Mesendoderm (in vitro differentiated cells): ENCODE measurements around the gene PLEKHN1. TPM values are rescaled to one million over a fixed set of nuclear protein-coding genes. Genes with fewer than 3 reads are reported as not detected.

Experiments used
- DNase-seq: peaks from one replicate; pipeline ENCODE4 v3.0.0; 2013
- H2AK5ac ChIP-seq: 2 replicates; pipeline ENCODE4 v1.6.1; 2013; ENCODE audit warnings: low read length, inconsistent platforms
- H2BK120ac ChIP-seq: 2 replicates; pipeline ENCODE4 v1.6.1; 2013; ENCODE audit warnings: low read depth, mild to moderate bottlenecking, low read length, moderate library complexity, mixed read lengths
- H2BK15ac ChIP-seq: replicated peaks from 2 replicates; pipeline ENCODE4 v1.6.1; 2013; ENCODE audit warnings: low read depth, mild to moderate bottlenecking, moderate library complexity
- H2BK5ac ChIP-seq: 2 replicates; pipeline ENCODE4 v1.6.1; 2013; ENCODE audit warnings: low read length, inconsistent platforms
- H3K18ac ChIP-seq: 2 replicates; pipeline ENCODE4 v1.6.1; 2013; ENCODE audit warnings: mild to moderate bottlenecking, low read length, mixed read lengths
- H3K23ac ChIP-seq: one replicate; pipeline ENCODE4 v1.6.1; 2013; ENCODE audit warnings: low read length
- H3K27ac ChIP-seq: 2 replicates; pipeline ENCODE4 v1.5.1; 2013; ENCODE audit warnings: low read depth, mild to moderate bottlenecking, inconsistent platforms, low read length, moderate library complexity
- H3K27me3 ChIP-seq: 2 replicates; pipeline ENCODE4 v1.6.1; 2013; ENCODE audit warnings: low read length, control low read depth, mild to moderate bottlenecking, inconsistent platforms; ENCODE audit not compliant: insufficient read depth, poor library complexity
- H3K36me3 ChIP-seq: 2 replicates; pipeline ENCODE4 v1.6.1; 2013; ENCODE audit warnings: low read length, inconsistent platforms; ENCODE audit not compliant: control insufficient read depth, insufficient read depth
- H3K4ac ChIP-seq: one replicate; pipeline ENCODE4 v1.6.1; 2013; ENCODE audit warnings: low read depth, mild to moderate bottlenecking, low read length, moderate library complexity
- H3K4me1 ChIP-seq: 2 replicates; pipeline ENCODE4 v1.6.1; 2013; ENCODE audit warnings: low read depth, low read length, inconsistent platforms; ENCODE audit not compliant: control insufficient read depth
- H3K4me2 ChIP-seq: 2 replicates; pipeline ENCODE4 v1.6.1; 2013; ENCODE audit warnings: low read length
- H3K4me3 ChIP-seq: 2 replicates; pipeline ENCODE4 v1.5.1; 2013; ENCODE audit warnings: mild to moderate bottlenecking, low read length
- H3K56ac ChIP-seq: one replicate; pipeline ENCODE4 v1.6.1; 2013; ENCODE audit warnings: low read length
- H3K79me1 ChIP-seq: 2 replicates; pipeline ENCODE4 v1.6.1; 2013; ENCODE audit warnings: low read length, inconsistent platforms
- H3K79me2 ChIP-seq: 2 replicates; pipeline ENCODE4 v1.6.1; 2013; ENCODE audit warnings: mild to moderate bottlenecking, low read length; ENCODE audit not compliant: control insufficient read depth, insufficient read depth
- H3K9ac ChIP-seq: 2 replicates; pipeline ENCODE4 v1.6.1; 2013; ENCODE audit warnings: low read length, inconsistent platforms
- H4K5ac ChIP-seq: one replicate; pipeline ENCODE4 v1.6.1; 2013; ENCODE audit warnings: low read length
- H4K8ac ChIP-seq: one replicate; pipeline ENCODE4 v1.6.1; 2013; ENCODE audit warnings: low read depth, mild to moderate bottlenecking, control low read depth, low read length, moderate library complexity
- WGBS: extraction: QIAGEN DNeasy Blood & Tissue Kit; methylation state at CpG from one replicate; pipeline ENCODE4 v1.1.7; 2013; ENCODE audit warnings: low lambda C conversion rate, missing lambda C conversion rate; ENCODE audit not compliant: insufficient coverage; ENCODE audit errors: extremely low coverage; 5-methylcytosine and 5-hydroxymethylcytosine counted together
- polyA plus RNA-seq, 2 experiments: library from polyadenylated mRNA; stranded (reverse); fragments of 200-250 nt; gene quantifications; one replicate each; pipeline ENCODE4 v1.2.3, GENCODE V29; 2013

Gene PLEKHN1
- 0.20 TPM for polyA plus RNA-seq (2013, experiment 1 of 2)
- polyA plus RNA-seq (2013, experiment 2 of 2), result 0.28 TPM

GRCh38 chr1:966135-966703 is at the start of gene PLEKHN1:
PLEKHN1 (plus strand) TSS chr1:966482; CDS start chr1:966532, 50 bp downstream.
- peak; percentile 67 for DNase-seq
- Histone ChIP-seq H3K4me2 (peak within 1 kb of the TSS; percentile 79), H3K27me3 (no peaks in the 10 kb centered on the region), H3K27ac (no peak within 1 kb of the TSS), H3K4ac (no peak within 1 kb of the TSS), H4K8ac (no peak within 1 kb of the TSS), H3K4me1 (no peaks in the 10 kb centered on the region), H3K56ac (peak within 1 kb of the TSS; percentile 94), H4K5ac (no peak within 1 kb of the TSS), H2BK120ac (no peak within 1 kb of the TSS), H3K18ac (no peak within 1 kb of the TSS), H3K79me2 (no peaks in the 10 kb centered on the region), H2BK5ac (no peak within 1 kb of the TSS), H3K4me3 (peak within 1 kb of the TSS; percentile 30), H3K9ac (peak within 1 kb of the TSS; percentile 81), H2BK15ac (no peak within 1 kb of the TSS), H3K36me3 (no peaks in the 10 kb centered on the region), H3K79me1 (no peaks in the 10 kb centered on the region), H3K23ac (no peak within 1 kb of the TSS), H2AK5ac (no peak within 1 kb of the TSS)
- no CpG with 5 or more reads among the region's 31 CpGs for WGBS

- H3K4me2 ChIP-seq, result no peak overlapping the region
- H3K23ac ChIP-seq, result no peak overlapping the region
- whole genome bisulfite sequencing, result no CpG with 5 or more reads among the region's 7 CpGs
- peaks cover 4% of the 10 kb centered on the region for H3K4me1 ChIP-seq
- no peak overlapping the region for H3K9ac ChIP-seq
- no peak overlapping the region for H2BK5ac ChIP-seq
- no peak overlapping the region for H3K4ac ChIP-seq
- no peak overlapping the region for H3K4me3 ChIP-seq
- H4K8ac ChIP-seq, result no peak overlapping the region
- no peak for DNase-seq
- no peak overlapping the region for H4K5ac ChIP-seq
- H3K56ac ChIP-seq, result no peak overlapping the region
- H2BK15ac ChIP-seq, result no peak overlapping the region
- no peaks in the 10 kb centered on the region for H3K27me3 ChIP-seq
- H3K79me2 ChIP-seq, result no peaks in the 10 kb centered on the region
- H3K36me3 ChIP-seq, result peaks cover 1% of the 10 kb centered on the region
- no peak overlapping the region for H2AK5ac ChIP-seq
- H3K79me1 ChIP-seq, result peaks cover 2% of the 10 kb centered on the region
- H3K27ac ChIP-seq, result no peak overlapping the region
- H3K18ac ChIP-seq, result no peak overlapping the region
- H2BK120ac ChIP-seq, result no peak overlapping the region
These were observed 49.2 kb upstream of the PLEKHN1 start for GRCh38 chr1:917076-917459.

GRCh38 chr1:917466-918091 is 48.7 kb upstream of the PLEKHN1 start:
- no peak for DNase-seq
- Histone ChIP-seq H3K18ac (no peak overlapping the region), H3K4ac (no peak overlapping the region), H2AK5ac (no peak overlapping the region), H4K8ac (no peak overlapping the region), H2BK5ac (no peak overlapping the region), H3K9ac (no peak overlapping the region), H4K5ac (no peak overlapping the region), H3K27ac (no peak overlapping the region), H3K4me3 (no peak overlapping the region), H3K36me3 (peaks cover 1% of the 10 kb centered on the region), H3K27me3 (no peaks in the 10 kb centered on the region), H3K4me1 (peaks cover 4% of the 10 kb centered on the region), H2BK15ac (no peak overlapping the region), H2BK120ac (no peak overlapping the region), H3K79me1 (peaks cover 2% of the 10 kb centered on the region), H3K4me2 (no peak overlapping the region), H3K23ac (no peak overlapping the region), H3K56ac (peak overlapping the region; percentile 22), H3K79me2 (no peaks in the 10 kb centered on the region)
- no CpG with 5 or more reads among the region's 22 CpGs for WGBS

- H3K27me3 ChIP-seq, result no peaks in the 10 kb centered on the region
- H3K4me1 ChIP-seq, result peaks cover 8% of the 10 kb centered on the region
These were observed 47.9 kb upstream of the PLEKHN1 start for GRCh38 chr1:918353-918752.

GRCh38 chr1:918843-919242 is 47.4 kb upstream of the PLEKHN1 start:
- H3K4me2 ChIP-seq, result no peak overlapping the region
- no peak overlapping the region for H2BK120ac ChIP-seq
- no peak overlapping the region for H3K27ac ChIP-seq
- H2BK15ac ChIP-seq, result no peak overlapping the region
- no peaks in the 10 kb centered on the region for H3K79me2 ChIP-seq
- no peak overlapping the region for H3K23ac ChIP-seq
- H3K18ac ChIP-seq, result no peak overlapping the region
- no peak overlapping the region for H3K4me3 ChIP-seq
- no peak overlapping the region for H3K4ac ChIP-seq
- no peak overlapping the region for H2AK5ac ChIP-seq
- DNase-seq, result no peak
- H2BK5ac ChIP-seq, result no peak overlapping the region
- H3K27me3 ChIP-seq, result no peaks in the 10 kb centered on the region
- H4K8ac ChIP-seq, result no peak overlapping the region
- H3K9ac ChIP-seq, result no peak overlapping the region
- no CpG with 5 or more reads among the region's 6 CpGs for WGBS
- H3K36me3 ChIP-seq, result peaks cover 1% of the 10 kb centered on the region
- H3K4me1 ChIP-seq, result peaks cover 8% of the 10 kb centered on the region
- H3K56ac ChIP-seq, result no peak overlapping the region
- peaks cover 4% of the 10 kb centered on the region for H3K79me1 ChIP-seq
- H4K5ac ChIP-seq, result no peak overlapping the region

More at GRCh38 chr1:918353-918752, 47.9 kb upstream of the PLEKHN1 start:
- Histone ChIP-seq H3K27ac (no peak overlapping the region), H4K5ac (no peak overlapping the region), H3K4me3 (no peak overlapping the region), H3K56ac (no peak overlapping the region), H3K4me2 (no peak overlapping the region), H3K23ac (no peak overlapping the region), H2BK5ac (no peak overlapping the region), H2BK120ac (no peak overlapping the region), H3K36me3 (peaks cover 1% of the 10 kb centered on the region), H3K9ac (no peak overlapping the region), H3K4ac (no peak overlapping the region), H4K8ac (no peak overlapping the region), H3K18ac (no peak overlapping the region), H2AK5ac (no peak overlapping the region), H2BK15ac (no peak overlapping the region), H3K79me1 (peaks cover 4% of the 10 kb centered on the region), H3K79me2 (no peaks in the 10 kb centered on the region)
- DNase-seq, result no peak
- no CpG with 5 or more reads among the region's 15 CpGs for WGBS
